ENCODE measurements around the gene ARAF. TPM values are rescaled to one million over a fixed set of nuclear protein-coding genes. Genes with fewer than 3 reads are reported as not detected.
A peak's percentile ranks its signal among the peaks of the same experiment; 100 is the strongest.
"Not testable (repeated sequence)": the region's sequence is repeated elsewhere in the genome, so short reads cannot be mapped to it uniquely, and the experiment has no call there.

ARAF gene
- total RNA-seq = 9.2 and 14.5 TPM in 2 replicates

- peak; percentile 98 to 99 for DNase-seq (ENCODE audit: low read depth in 2 of 2)
Observed at GRCh38 chrX:47560934-47561658, at the start of gene ARAF. Gene ARAF (plus strand): TSS chrX:47561205. CDS start chrX:47562968, 1,763 bp downstream.

- DNase-seq (ENCODE audit: low read depth in 2 of 2) = not testable (repeated sequence)
Observed at GRCh38 chrX:47512383-47512782, 48.6 kb upstream of the ARAF start.

GRCh38 chrX:47513034-47513965 lies 47.7 kb upstream of the ARAF start:
- DNase-seq (ENCODE audit: low read depth in 2 of 2) = not testable (repeated sequence)

GRCh38 chrX:47514533-47515235 lies 46.3 kb upstream of the ARAF start:
- DNase-seq (ENCODE audit: low read depth in 2 of 2) = no peak

GRCh38 chrX:47515941-47516665 lies 44.9 kb upstream of the ARAF start:
- DNase-seq (ENCODE audit: low read depth in 2 of 2) = peak in 1 of 2 donors; percentile 37

GRCh38 chrX:47518144-47518543 lies 42.9 kb upstream of the ARAF start:
- peak; percentile 44 to 58 for DNase-seq (ENCODE audit: low read depth in 2 of 2)

GRCh38 chrX:47523297-47523696 lies 37.7 kb upstream of the ARAF start:
- peak; percentile 28 to 71 for DNase-seq (ENCODE audit: low read depth in 2 of 2)

- DNase-seq (ENCODE audit: low read depth in 2 of 2) = no peak
Observed at GRCh38 chrX:47523713-47524166, 37.3 kb upstream of the ARAF start.

GRCh38 chrX:47529548-47529947 lies 31.5 kb upstream of the ARAF start:
- DNase-seq (ENCODE audit: low read depth in 2 of 2) = no peak

- no peak for DNase-seq (ENCODE audit: low read depth in 2 of 2)
Observed at GRCh38 chrX:47530049-47530448, 31.0 kb upstream of the ARAF start.

- DNase-seq (ENCODE audit: low read depth in 2 of 2) = peak in 1 of 2 donors; percentile 12
Observed at GRCh38 chrX:47539860-47540259, 21.1 kb upstream of the ARAF start.

GRCh38 chrX:47540754-47541538 lies 20.1 kb upstream of the ARAF start:
- peak; percentile 88 to 94 for DNase-seq (ENCODE audit: low read depth in 2 of 2)

GRCh38 chrX:47543496-47543895 lies 17.5 kb upstream of the ARAF start:
- no peak for DNase-seq (ENCODE audit: low read depth in 2 of 2)

- DNase-seq (ENCODE audit: low read depth in 2 of 2) = peak; percentile 88 to 94
Observed at GRCh38 chrX:47556045-47556623, 4.9 kb upstream of the ARAF start.

GRCh38 chrX:47558436-47558835 lies 2.6 kb upstream of the ARAF start:
- DNase-seq (ENCODE audit: low read depth in 2 of 2) = no peak

- no peak for DNase-seq (ENCODE audit: low read depth in 2 of 2)
Observed at GRCh38 chrX:47560179-47560933, 649 bp upstream of the ARAF start.

GRCh38 chrX:47561659-47562151 lies 700 bp downstream of the ARAF start:
- no peak for DNase-seq (ENCODE audit: low read depth in 2 of 2)

- DNase-seq (ENCODE audit: low read depth in 2 of 2) = peak in 1 of 2 donors; percentile 45
Observed at GRCh38 chrX:47562615-47563243, 1.7 kb downstream of the ARAF start.

All from dermis microvascular lymphatic vessel endothelial cell (primary cell).